Testis (tissue), 3 donors: ENCODE data around the gene CEACAM19. TPM values are rescaled to one million over a fixed set of nuclear protein-coding genes. Genes with fewer than 3 reads are reported as not detected.
"Not testable (repeated sequence)": the region's sequence is repeated elsewhere in the genome, so short reads cannot be mapped to it uniquely, and the experiment has no call there.

Experiments
- DNase-seq: peaks from one replicate; pipeline ENCODE4 v3.0.0-alpha.2; 2019
- H3K27ac ChIP-seq, 2 donors: fragments of 200-600 bp; sonication (generic); one replicate each; pipeline ENCODE4 v1.5.1; 2019
- H3K27me3 ChIP-seq: fragments of 200-600 bp; sonication (generic); one replicate; pipeline ENCODE4 v1.5.1; 2019
- H3K36me3 ChIP-seq: fragments of 200-600 bp; sonication (generic); one replicate; pipeline ENCODE4 v1.5.1; 2017; ENCODE audit warnings: low read depth; ENCODE audit errors: missing control alignments
- H3K4me1 ChIP-seq: fragments of 200-600 bp; sonication (generic); one replicate; pipeline ENCODE4 v1.5.1; 2019
- H3K4me3 ChIP-seq, 2 donors: fragments of 200-600 bp; sonication (generic); one replicate each; pipeline ENCODE4 v1.5.1; 2017 to 2019
- H3K9me3 ChIP-seq: fragments of 200-600 bp; sonication (generic); one replicate; pipeline ENCODE4 v1.5.1; 2017
- POLR2A ChIP-seq: fragments of 450-650 bp; IDR thresholded peaks from one replicate; pipeline ENCODE4 v1.6.1; 2017; ENCODE audit warnings: antibody characterized with exemption, mild to moderate bottlenecking, moderate library complexity
- WGBS, 2 donors: methylation state at CpG; one replicate each; pipeline ENCODE4 v1.1.5; 2018; 5-methylcytosine and 5-hydroxymethylcytosine counted together
- intact Hi-C: fragments of 100-400 bp; cut with DNase I; formaldehyde crosslinking; loops from one replicate; pipeline ENCODE4 v1.15.1; 2023; ENCODE audit warnings: low total_unique reads
- polyA plus RNA-seq: library from polyadenylated mRNA; stranded (reverse); fragments of 350-450 nt; fragmentation: Illumina TruSeq; extraction: RNeasy Lipid Tissue Mini Kit (QIAGEN cat#74804); gene quantifications from one replicate; pipeline ENCODE4 v1.2.3, GENCODE V29; 2014; ENCODE audit warnings: low read depth, low replicate concordance; ENCODE audit not compliant: insufficient read depth
- total RNA-seq, 2 donors: library from RNA; depleted of rRNA; stranded (reverse); fragments of >200 nt; gene quantifications; one replicate each; pipeline ENCODE4 v1.2.3, GENCODE V29; 2016
- TF ChIP-seq, protein P1 (sequence below), 3 experiments: fragments of 450-650 bp in 2 of 3; fragments of 200-600 bp in 1 of 3; sonication (generic) in 1 of 3; IDR thresholded peaks; one replicate each; pipeline ENCODE4 v1.5.1; 2016 to 2019; ENCODE audit warnings: antibody characterized with exemption in 3 of 3, mild to moderate bottlenecking in 2 of 3, moderate library complexity in 1 of 3

Gene CEACAM19
- total and polyA plus RNA-seq, 3 donors from 2014 or later: 9.9 to 14.7 (median 11.2) TPM

GRCh38 chr19:44718441-44719261, 47.4 kb downstream of the CEACAM19 start:
- H3K4me3 ChIP-seq: no peak overlapping the region
- 21 to 51% methylated on average over 7 to 11 of the region's 11 CpGs for WGBS, 2 donors
- no peaks in the 10 kb centered on the region for H3K36me3 ChIP-seq
- H3K4me1 ChIP-seq: peaks cover 14% of the 10 kb centered on the region
- H3K9me3 ChIP-seq: no peaks in the 10 kb centered on the region
- peak; percentile 82 for DNase-seq
- H3K27ac ChIP-seq: peak overlapping the region; percentile 37 to 75
- no peaks in the 10 kb centered on the region for H3K27me3 ChIP-seq
- TF ChIP-seq POLR2A: no peak
- intact Hi-C loops: no loop called here

- H3K9me3 ChIP-seq: no peaks in the 10 kb centered on the region
- 71 to 91% methylated on average over 8 of the region's 8 CpGs for WGBS, 2 donors
- TF ChIP-seq, protein P1, sequence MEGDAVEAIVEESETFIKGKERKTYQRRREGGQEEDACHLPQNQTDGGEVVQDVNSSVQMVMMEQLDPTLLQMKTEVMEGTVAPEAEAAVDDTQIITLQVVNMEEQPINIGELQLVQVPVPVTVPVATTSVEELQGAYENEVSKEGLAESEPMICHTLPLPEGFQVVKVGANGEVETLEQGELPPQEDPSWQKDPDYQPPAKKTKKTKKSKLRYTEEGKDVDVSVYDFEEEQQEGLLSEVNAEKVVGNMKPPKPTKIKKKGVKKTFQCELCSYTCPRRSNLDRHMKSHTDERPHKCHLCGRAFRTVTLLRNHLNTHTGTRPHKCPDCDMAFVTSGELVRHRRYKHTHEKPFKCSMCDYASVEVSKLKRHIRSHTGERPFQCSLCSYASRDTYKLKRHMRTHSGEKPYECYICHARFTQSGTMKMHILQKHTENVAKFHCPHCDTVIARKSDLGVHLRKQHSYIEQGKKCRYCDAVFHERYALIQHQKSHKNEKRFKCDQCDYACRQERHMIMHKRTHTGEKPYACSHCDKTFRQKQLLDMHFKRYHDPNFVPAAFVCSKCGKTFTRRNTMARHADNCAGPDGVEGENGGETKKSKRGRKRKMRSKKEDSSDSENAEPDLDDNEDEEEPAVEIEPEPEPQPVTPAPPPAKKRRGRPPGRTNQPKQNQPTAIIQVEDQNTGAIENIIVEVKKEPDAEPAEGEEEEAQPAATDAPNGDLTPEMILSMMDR (IDR thresholded peaks at IDR 0.05): no peak
- TF ChIP-seq POLR2A: no peak
- no peaks in the 10 kb centered on the region for H3K27me3 ChIP-seq
- no peak for DNase-seq
- peaks cover 20% of the 10 kb centered on the region for H3K4me1 ChIP-seq
- H3K27ac ChIP-seq: no peak overlapping the region
- H3K36me3 ChIP-seq: no peaks in the 10 kb centered on the region
- intact Hi-C loops: no loop called here
- H3K4me3 ChIP-seq: no peak overlapping the region
Observed at GRCh38 chr19:44719262-44719701, 48.0 kb downstream of the CEACAM19 start.

GRCh38 chr19:44720396-44720795, 49.1 kb downstream of the CEACAM19 start:
- H3K27me3 ChIP-seq, DNase-seq, H3K27ac ChIP-seq, H3K4me3 ChIP-seq, H3K9me3 ChIP-seq, H3K36me3 ChIP-seq: not testable (repeated sequence)
- 95 to 98% methylated on average over 9 of the region's 9 CpGs for WGBS, 2 donors
- intact Hi-C loops: loop anchor here (5.0 kb wide), 1 partner anchor 52 kb away; no protein-coding TSS in a partner anchor
- peaks cover 31% of the 10 kb centered on the region for H3K4me1 ChIP-seq

- no peaks in the 10 kb centered on the region for H3K36me3 ChIP-seq
- no peak for DNase-seq
- no peaks in the 10 kb centered on the region for H3K9me3 ChIP-seq
- H3K4me1 ChIP-seq: peaks cover 35% of the 10 kb centered on the region
- H3K4me3 ChIP-seq: no peak overlapping the region
- WGBS, 2 donors: 88 to 94% methylated on average over 6 of the region's 6 CpGs
- no peaks in the 10 kb centered on the region for H3K27me3 ChIP-seq
- TF ChIP-seq POLR2A: no peak
- TF ChIP-seq, protein P1 (IDR thresholded peaks at IDR 0.05): no peak
- no peak overlapping the region for H3K27ac ChIP-seq
- intact Hi-C loops: loop anchor here (5.0 kb wide), 1 partner anchor 51 kb away; no protein-coding TSS in a partner anchor
Observed at GRCh38 chr19:44720945-44721344, 49.7 kb downstream of the CEACAM19 start.

DNA sequence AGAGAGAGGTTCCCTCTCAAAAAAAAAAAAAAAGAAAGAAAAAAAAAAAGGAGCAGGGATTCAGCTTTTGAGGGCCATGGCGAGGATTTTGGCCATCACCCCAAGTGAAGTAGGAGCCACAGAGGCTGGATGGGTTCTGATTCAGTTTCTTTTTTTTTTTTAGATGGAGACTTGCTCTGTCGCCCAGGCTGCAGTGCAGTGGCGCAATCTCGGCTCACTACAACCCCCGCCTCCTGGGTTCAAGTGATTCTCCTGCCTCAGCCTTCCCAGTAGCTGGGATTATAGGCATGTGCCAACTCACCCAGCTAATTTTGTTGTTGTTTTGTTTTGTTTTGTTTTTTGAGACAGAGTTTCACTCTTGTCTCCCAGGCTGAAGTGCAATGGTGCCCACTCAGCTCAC, 50.1 kb downstream of the CEACAM19 start:
- H3K27me3 ChIP-seq, H3K36me3 ChIP-seq, H3K4me3 ChIP-seq, H3K27ac ChIP-seq, H3K9me3 ChIP-seq, DNase-seq: not testable (repeated sequence)
- H3K4me1 ChIP-seq: peaks cover 35% of the 10 kb centered on the region
- 90 to 97% methylated on average over 5 of the region's 5 CpGs for WGBS, 2 donors
- intact Hi-C loops: loop anchor here (5.0 kb wide), 1 partner anchor 51 kb away; no protein-coding TSS in a partner anchor

- Histone ChIP-seq H3K27ac (no peak overlapping the region), H3K4me1 (peaks cover 35% of the 10 kb centered on the region), H3K36me3 (no peaks in the 10 kb centered on the region), H3K27me3 (no peaks in the 10 kb centered on the region), H3K9me3 (no peaks in the 10 kb centered on the region), H3K4me3 (no peak overlapping the region)
- no peak for DNase-seq
- intact Hi-C loops: loop anchor here (5.0 kb wide), 1 partner anchor 50 kb away; no protein-coding TSS in a partner anchor
- 56 to 65% methylated on average over 20 to 21 of the region's 21 CpGs for WGBS, 2 donors
- no peak for TF ChIP-seq POLR2A
- TF ChIP-seq, protein P1 (IDR thresholded peaks at IDR 0.05): no peak
Observed at GRCh38 chr19:44722131-44723121, 51.1 kb downstream of the CEACAM19 start.
